Mesenchymal stem cell (in vitro differentiated cells and primary cell): ENCODE measurements around the gene IRF2BP1.

ENCODE experiments used
- DNase-seq: peaks from one replicate; pipeline ENCODE4 v3.0.0-alpha.2; 2013
- H2AFZ ChIP-seq: one replicate; pipeline ENCODE4 v1.6.1; 2013; ENCODE audit warnings: low read depth, mild to moderate bottlenecking, control low read depth, inconsistent platforms, low read length, moderate library complexity
- H2AK5ac ChIP-seq: 2 replicates; pipeline ENCODE4 v1.6.1; 2013; ENCODE audit warnings: low read length, moderate library complexity, mild to moderate bottlenecking, inconsistent platforms; ENCODE audit not compliant: severe bottlenecking
- H2BK120ac ChIP-seq: one replicate; pipeline ENCODE4 v1.6.1; 2013; ENCODE audit warnings: low read depth, mild to moderate bottlenecking, inconsistent platforms, low read length, moderate library complexity
- H2BK12ac ChIP-seq, 2 experiments: one replicate each; pipeline ENCODE4 v1.6.1; 2013; ENCODE audit warnings: inconsistent platforms in 2 of 2, low read length in 2 of 2, mild to moderate bottlenecking in 2 of 2, moderate library complexity in 2 of 2, control low read depth in 1 of 2
- H2BK15ac ChIP-seq: one replicate; pipeline ENCODE4 v1.6.1; 2013; ENCODE audit warnings: mild to moderate bottlenecking, low read depth, inconsistent platforms; ENCODE audit not compliant: poor library complexity, severe bottlenecking
- H2BK5ac ChIP-seq: 2 replicates; pipeline ENCODE4 v1.6.1; 2013; ENCODE audit warnings: low read depth, mild to moderate bottlenecking, low read length, control low read depth, inconsistent platforms; ENCODE audit not compliant: poor library complexity, severe bottlenecking
- H3K14ac ChIP-seq, 2 experiments: one replicate each; pipeline ENCODE4 v1.6.1; 2013; ENCODE audit warnings: inconsistent platforms in 2 of 2, low read length in 2 of 2, control low read depth in 1 of 2, mild to moderate bottlenecking in 1 of 2, moderate library complexity in 1 of 2
- H3K18ac ChIP-seq, 2 experiments: one replicate each; pipeline ENCODE4 v1.6.1; 2013; ENCODE audit warnings: inconsistent platforms in 2 of 2, low read length in 2 of 2, control low read depth in 1 of 2, low read depth in 1 of 2, mild to moderate bottlenecking in 1 of 2
- H3K23ac ChIP-seq, 2 experiments: one replicate each; pipeline ENCODE4 v1.6.1; 2013; ENCODE audit warnings: inconsistent platforms in 2 of 2, low read length in 2 of 2, mild to moderate bottlenecking in 2 of 2, moderate library complexity in 2 of 2, control low read depth in 1 of 2
- H3K27ac ChIP-seq: 2 replicates; pipeline ENCODE4 v1.5.1; 2013; ENCODE audit warnings: mild to moderate bottlenecking, moderate library complexity, low read length, control low read depth, inconsistent platforms; ENCODE audit not compliant: poor library complexity, severe bottlenecking
- H3K27me3 ChIP-seq, 2 experiments: 2 replicates each; pipeline versions ENCODE4 v1.6.1 to v1.7.0; 2013; ENCODE audit warnings: low read length in 2 of 2, mild to moderate bottlenecking in 2 of 2, moderate library complexity in 2 of 2, control low read depth in 1 of 2, inconsistent platforms in 1 of 2; ENCODE audit not compliant: control insufficient read depth in 1 of 2, insufficient read depth in 1 of 2
- H3K36me3 ChIP-seq, 2 experiments: 2 replicates each; pipeline versions ENCODE4 v1.6.1 to v1.7.0; 2013; ENCODE audit warnings: low read length in 2 of 2, control low read depth in 1 of 2, inconsistent platforms in 1 of 2, low read depth in 1 of 2, mild to moderate bottlenecking in 1 of 2; ENCODE audit not compliant: insufficient read depth in 2 of 2, control insufficient read depth in 1 of 2
- H3K4ac ChIP-seq, 2 experiments: one replicate each; pipeline ENCODE4 v1.6.1; 2013; ENCODE audit warnings: inconsistent platforms in 2 of 2, low read length in 2 of 2, mild to moderate bottlenecking in 2 of 2, moderate library complexity in 2 of 2, control low read depth in 1 of 2, low read depth in 1 of 2
- H3K4me1 ChIP-seq: 2 replicates; pipeline ENCODE4 v1.6.1; 2013; ENCODE audit warnings: low read depth, low read length, control low read depth; ENCODE audit not compliant: control insufficient read depth, insufficient read depth
- H3K4me2 ChIP-seq: 2 replicates; pipeline ENCODE4 v1.6.1; 2013; ENCODE audit warnings: low read length, mild to moderate bottlenecking, inconsistent platforms; ENCODE audit not compliant: poor library complexity, severe bottlenecking
- H3K4me3 ChIP-seq, 2 experiments: 2 replicates each; pipeline versions ENCODE4 v1.5.1 to v1.7.0; 2013; ENCODE audit warnings: low read length in 2 of 2, mild to moderate bottlenecking in 2 of 2, control low read depth in 1 of 2, low read depth in 1 of 2; ENCODE audit not compliant: insufficient read depth in 1 of 2
- H3K79me1 ChIP-seq: replicated peaks from 2 replicates; pipeline ENCODE4 v1.6.1; 2013; ENCODE audit warnings: mild to moderate bottlenecking, control low read depth, low read length, inconsistent platforms; ENCODE audit not compliant: poor library complexity, severe bottlenecking
- H3K9ac ChIP-seq: 2 replicates; pipeline ENCODE4 v1.7.0; 2013; ENCODE audit warnings: mild to moderate bottlenecking, low read length, moderate library complexity
- H3K9me3 ChIP-seq: 2 replicates; pipeline ENCODE4 v1.7.0; 2013; ENCODE audit warnings: mild to moderate bottlenecking, low read length; ENCODE audit not compliant: control insufficient read depth
- H4K8ac ChIP-seq: one replicate; pipeline ENCODE4 v1.6.1; 2013; ENCODE audit warnings: inconsistent platforms, mild to moderate bottlenecking, low read length, moderate library complexity
- H4K91ac ChIP-seq: one replicate; pipeline ENCODE4 v1.6.1; 2013; ENCODE audit warnings: mild to moderate bottlenecking, low read length, inconsistent platforms
- WGBS: methylation state at CpG from one replicate; pipeline ENCODE4 v1.1.7; 2013; ENCODE audit warnings: mixed read lengths; 5-methylcytosine and 5-hydroxymethylcytosine counted together

Gene IRF2BP1

DNA sequence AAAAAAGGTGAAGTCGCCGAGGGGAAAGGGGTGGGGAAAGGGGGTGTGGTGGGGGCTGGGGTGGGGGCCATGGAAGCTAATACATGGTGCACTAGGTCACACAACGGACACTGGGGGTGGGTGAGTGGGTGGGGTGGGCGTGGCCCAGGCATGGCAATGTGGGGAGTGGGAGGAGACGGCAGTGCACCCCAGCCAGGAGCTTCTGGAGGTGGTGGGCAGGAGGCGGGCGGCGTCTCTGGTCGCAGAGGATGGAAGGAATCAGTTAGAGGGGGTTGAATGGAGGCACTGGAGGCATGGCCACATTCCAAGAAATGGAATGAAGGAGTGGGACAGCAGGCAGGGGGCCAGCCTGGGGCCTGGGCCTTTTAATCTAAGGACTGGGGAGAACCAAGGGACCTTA, 47.8 kb upstream of the IRF2BP1 start:
- H3K4me3 ChIP-seq, result no peak overlapping the region
- no peak overlapping the region for H2AFZ ChIP-seq
- H3K9me3 ChIP-seq, result peaks cover 2% of the 10 kb centered on the region
- no peaks in the 10 kb centered on the region for H3K79me1 ChIP-seq
- H3K27ac ChIP-seq, result no peak overlapping the region
- H3K4ac ChIP-seq, result no peak overlapping the region
- H3K4me1 ChIP-seq, result no peaks in the 10 kb centered on the region
- no peak overlapping the region for H2BK15ac ChIP-seq
- H2BK120ac ChIP-seq, result no peak overlapping the region
- H2BK12ac ChIP-seq, result no peak overlapping the region
- no peak overlapping the region for H4K91ac ChIP-seq
- no peaks in the 10 kb centered on the region for H3K36me3 ChIP-seq
- H3K14ac ChIP-seq, result no peak overlapping the region
- H3K27me3 ChIP-seq, result peaks cover 50 to 66% of the 10 kb centered on the region in 2 experiments
- no peak overlapping the region for H2AK5ac ChIP-seq
- DNase-seq, result no peak
- no peak overlapping the region for H2BK5ac ChIP-seq
- no peak overlapping the region for H3K18ac ChIP-seq
- 79% methylated on average over 9 of the region's 9 CpGs for WGBS
- H4K8ac ChIP-seq, result no peak overlapping the region
- H3K9ac ChIP-seq, result no peak overlapping the region
- H3K4me2 ChIP-seq, result no peak overlapping the region
- H3K23ac ChIP-seq, result no peak overlapping the region

DNA sequence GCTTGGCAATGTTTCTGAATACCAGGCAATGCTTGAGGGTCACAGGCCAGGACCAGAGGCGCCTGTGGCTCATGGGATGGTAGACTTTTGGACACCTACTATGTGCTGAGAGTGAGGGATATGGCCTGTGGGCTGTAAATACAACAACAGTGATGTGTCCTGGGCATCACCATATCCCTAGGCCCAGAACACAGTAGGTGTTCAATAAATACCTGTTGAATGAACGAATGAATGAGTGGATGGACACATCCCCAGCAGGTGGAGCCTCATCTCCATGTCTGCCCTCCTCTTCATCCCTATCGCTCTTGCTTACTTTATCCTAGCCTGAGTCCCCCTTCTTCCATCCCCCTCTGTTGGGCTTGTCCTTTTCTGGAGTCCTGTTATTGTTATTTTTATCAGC, 45.1 kb upstream of the IRF2BP1 start:
- no peak overlapping the region for H2BK15ac ChIP-seq
- no peaks in the 10 kb centered on the region for H3K79me1 ChIP-seq
- H3K4ac ChIP-seq, result no peak overlapping the region
- H3K4me1 ChIP-seq, result peaks cover 1% of the 10 kb centered on the region
- H3K23ac ChIP-seq, result no peak overlapping the region
- H3K4me2 ChIP-seq, result no peak overlapping the region
- no peak overlapping the region for H4K91ac ChIP-seq
- H2BK12ac ChIP-seq, result no peak overlapping the region
- no peak overlapping the region for H2BK5ac ChIP-seq
- H2BK120ac ChIP-seq, result no peak overlapping the region
- no peak overlapping the region for H3K14ac ChIP-seq
- peaks cover 31 to 47% of the 10 kb centered on the region in 2 experiments for H3K27me3 ChIP-seq
- no peak overlapping the region for H4K8ac ChIP-seq
- H3K9ac ChIP-seq, result no peak overlapping the region
- 62% methylated on average over 2 of the region's 3 CpGs for WGBS
- no peak overlapping the region for H3K4me3 ChIP-seq
- H3K18ac ChIP-seq, result no peak overlapping the region
- no peak for DNase-seq
- no peaks in the 10 kb centered on the region for H3K9me3 ChIP-seq
- no peak overlapping the region for H3K27ac ChIP-seq
- no peak overlapping the region for H2AK5ac ChIP-seq
- H3K36me3 ChIP-seq, result no peaks in the 10 kb centered on the region
- no peak overlapping the region for H2AFZ ChIP-seq

DNA sequence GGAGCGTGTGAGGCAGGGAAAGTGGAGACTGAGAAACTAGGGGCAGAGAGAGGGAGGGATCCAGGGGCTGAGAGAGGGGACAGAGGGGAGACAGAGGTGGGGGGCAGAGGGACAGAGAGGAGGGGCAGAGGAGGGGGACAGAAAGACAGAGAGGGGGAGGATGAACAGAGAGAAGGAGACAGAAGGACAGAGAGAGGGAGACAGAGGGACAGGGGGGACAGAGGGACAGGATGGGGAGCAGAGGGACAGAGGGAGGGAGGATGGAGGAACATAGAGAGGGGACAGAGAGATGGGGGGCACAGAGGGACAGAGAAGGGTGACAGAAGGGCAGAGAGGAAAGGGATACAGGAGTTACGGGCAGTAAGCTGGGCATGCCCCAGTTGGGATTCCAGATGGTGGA, 43.3 kb upstream of the IRF2BP1 start:
- 95% methylated on average over 2 of the region's 2 CpGs for WGBS

DNA sequence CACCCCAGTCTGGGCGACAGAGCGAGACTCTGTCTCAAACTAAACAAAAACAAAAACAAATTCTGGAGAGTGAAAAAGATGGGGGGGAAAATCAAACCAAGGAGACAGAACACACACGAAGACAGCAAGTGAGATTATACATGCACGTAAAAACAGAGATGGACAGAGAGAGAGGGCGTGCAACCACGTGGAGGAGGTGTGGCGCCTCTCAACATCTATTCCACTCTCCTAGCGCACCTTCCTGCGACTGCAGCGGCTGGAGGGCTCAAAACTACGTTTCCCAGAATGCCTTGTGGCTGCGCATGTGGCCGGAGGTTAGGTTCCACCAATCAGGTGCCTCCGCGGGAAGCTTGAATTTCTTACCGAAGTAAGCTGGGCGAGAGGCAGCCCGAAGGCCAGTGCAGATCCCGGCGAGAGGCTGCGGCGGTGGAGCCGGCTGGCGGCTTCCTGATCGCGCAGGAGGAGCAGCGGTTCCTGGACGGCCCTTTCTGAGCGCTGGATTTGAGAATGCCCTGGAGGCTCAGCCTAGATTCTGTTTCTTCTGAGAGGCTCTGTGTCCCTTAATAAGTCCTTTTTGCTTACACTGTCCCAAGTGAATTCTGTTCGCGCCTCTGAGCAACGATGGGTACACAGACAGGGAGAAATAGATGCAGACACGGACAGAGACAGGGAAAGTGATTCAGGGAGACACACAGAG, 41.8 kb upstream of the IRF2BP1 start:
- no peaks in the 10 kb centered on the region for H3K9me3 ChIP-seq
- H2AFZ ChIP-seq, result no peak overlapping the region
- no peaks in the 10 kb centered on the region for H3K36me3 ChIP-seq
- H2BK5ac ChIP-seq, result no peak overlapping the region
- H3K4me3 ChIP-seq, result peak overlapping the region in 1 of 2 experiments; percentile 49
- no peak overlapping the region for H3K23ac ChIP-seq
- H3K27me3 ChIP-seq, result peaks cover 16 to 31% of the 10 kb centered on the region in 2 experiments
- no peak overlapping the region for H4K8ac ChIP-seq
- H3K27ac ChIP-seq, result no peak overlapping the region
- no peak overlapping the region for H3K9ac ChIP-seq
- H2BK12ac ChIP-seq, result no peak overlapping the region
- H3K4me2 ChIP-seq, result peak overlapping the region; percentile 18
- DNase-seq, result peak; percentile 84
- H2AK5ac ChIP-seq, result no peak overlapping the region
- no peak overlapping the region for H2BK120ac ChIP-seq
- no peaks in the 10 kb centered on the region for H3K79me1 ChIP-seq
- H2BK15ac ChIP-seq, result no peak overlapping the region
- H3K18ac ChIP-seq, result no peak overlapping the region
- peaks cover 1% of the 10 kb centered on the region for H3K4me1 ChIP-seq
- WGBS, result 8% methylated on average over 31 of the region's 33 CpGs
- no peak overlapping the region for H4K91ac ChIP-seq
- H3K14ac ChIP-seq, result no peak overlapping the region
- no peak overlapping the region for H3K4ac ChIP-seq

More for the DNA sequence above, 43.3 kb upstream of the IRF2BP1 start:
- H3K4ac ChIP-seq, result no peak overlapping the region
- no peak for DNase-seq
- no peak overlapping the region for H3K27ac ChIP-seq
- H2BK120ac ChIP-seq, result no peak overlapping the region
- H3K18ac ChIP-seq, result no peak overlapping the region
- H4K91ac ChIP-seq, result no peak overlapping the region
- peaks cover 18 to 39% of the 10 kb centered on the region in 2 experiments for H3K27me3 ChIP-seq
- H3K23ac ChIP-seq, result no peak overlapping the region
- H2BK5ac ChIP-seq, result no peak overlapping the region
- no peaks in the 10 kb centered on the region for H3K9me3 ChIP-seq
- H2AFZ ChIP-seq, result no peak overlapping the region
- no peak overlapping the region for H4K8ac ChIP-seq
- H3K14ac ChIP-seq, result no peak overlapping the region
- H3K9ac ChIP-seq, result no peak overlapping the region
- H3K4me1 ChIP-seq, result peaks cover 1% of the 10 kb centered on the region
- H2AK5ac ChIP-seq, result no peak overlapping the region
- no peak overlapping the region for H3K4me2 ChIP-seq
- no peaks in the 10 kb centered on the region for H3K36me3 ChIP-seq
- no peak overlapping the region for H2BK12ac ChIP-seq
- no peaks in the 10 kb centered on the region for H3K79me1 ChIP-seq
- H2BK15ac ChIP-seq, result no peak overlapping the region
- H3K4me3 ChIP-seq, result no peak overlapping the region
